HEK293 (cell line): ENCODE measurements around the gene DPEP1.
A peak's percentile ranks its signal among the peaks of the same experiment; 100 is the strongest.

ENCODE experiments used
- CTCF ChIA-PET: fragments of 350-600 bp; formaldehyde crosslinking; extraction: SDS; loops from one replicate; lab custom pipeline; 2021; ENCODE audit warnings: antibody characterized with exemption; lab: Yijun Ruan, JAX
- POLR2A ChIA-PET: fragments of 300-600 bp; formaldehyde crosslinking; extraction: SDS; loops from one replicate; lab custom pipeline; 2020; ENCODE audit warnings: antibody characterized with exemption, inconsistent platforms; lab: Yijun Ruan, JAX
- H3K27ac ChIP-seq: fragments of 200-500 bp; sonication (Bioruptor generic); 2 replicates; pipeline ENCODE4 v1.5.1; 2014; ENCODE audit warnings: low read depth, low read length, control low read depth, inconsistent platforms; ENCODE audit errors: extremely low read depth
- H3K36me3 ChIP-seq, 2 experiments: fragments of 200-500 bp in 1 of 2; sonication (Bioruptor generic) in 1 of 2; 1 replicate in 1 of 2; 2 replicates in 1 of 2; pipeline ENCODE4 v1.5.1; 2014 to 2017; ENCODE audit warnings: inconsistent platforms in 2 of 2, low read length in 2 of 2; ENCODE audit not compliant: control insufficient read depth in 2 of 2, insufficient read depth in 1 of 2
- H3K4me1 ChIP-seq: fragments of 200-500 bp; sonication (Bioruptor generic); 2 replicates; pipeline ENCODE4 v1.5.1; 2014; ENCODE audit warnings: mild to moderate bottlenecking, low read length, inconsistent platforms; ENCODE audit not compliant: control insufficient read depth, insufficient read depth
- H3K4me3 ChIP-seq: 2 replicates; pipeline ENCODE4 v1.5.1; 2011; ENCODE audit warnings: low read depth, mild to moderate bottlenecking, control low read depth, low read length, moderate library complexity
- H3K9me3 ChIP-seq: fragments of 200-500 bp; sonication (Bioruptor generic); 2 replicates; pipeline ENCODE4 v1.5.1; 2014; ENCODE audit warnings: low read depth, low read length, inconsistent platforms; ENCODE audit not compliant: control insufficient read depth, insufficient read depth
- EGR2 ChIP-seq: fragments of 450-650 bp; formaldehyde crosslinking; IDR thresholded peaks from 2 replicates; pipeline ENCODE4 v1.5.1; 2016; ENCODE audit warnings: low read depth, missing biosample characterization, missing genetic modification characterization
- HOXC10 ChIP-seq: sonication (generic); formaldehyde crosslinking; IDR thresholded peaks from 2 replicates; pipeline ENCODE4 v1.8.1; 2023; ENCODE audit warnings: mild to moderate bottlenecking, missing genetic modification reagents
- KLF10 ChIP-seq: fragments of 450-650 bp; IDR thresholded peaks from 2 replicates; pipeline ENCODE4 v1.5.1; 2018; ENCODE audit warnings: missing biosample characterization, mild to moderate bottlenecking, missing genetic modification characterization
- MZF1 ChIP-seq: fragments of 450-650 bp; formaldehyde crosslinking; IDR thresholded peaks from 2 replicates; pipeline ENCODE4 v1.5.1; 2017; ENCODE audit warnings: missing biosample characterization, missing genetic modification characterization, borderline replicate concordance
- REPIN1 ChIP-seq: fragments of 450-650 bp; formaldehyde crosslinking; IDR thresholded peaks from 2 replicates; pipeline ENCODE4 v1.5.1; 2017; ENCODE audit warnings: missing biosample characterization, missing genetic modification characterization, low read depth
- ZBTB10 ChIP-seq: fragments of 450-650 bp; formaldehyde crosslinking; IDR thresholded peaks from 2 replicates; pipeline ENCODE4 v1.5.1; 2016; ENCODE audit warnings: missing biosample characterization, missing genetic modification characterization
- ZNF112 ChIP-seq: fragments of 450-650 bp; formaldehyde crosslinking; IDR thresholded peaks from 2 replicates; pipeline ENCODE4 v1.5.0; 2017; ENCODE audit warnings: missing biosample characterization, missing genetic modification characterization
- ZNF121 ChIP-seq: fragments of 450-650 bp; formaldehyde crosslinking; IDR thresholded peaks from 2 replicates; pipeline ENCODE4 v1.5.1; 2016; ENCODE audit warnings: missing biosample characterization, missing genetic modification characterization
- ZNF140 ChIP-seq: fragments of 450-650 bp; formaldehyde crosslinking; IDR thresholded peaks from 2 replicates; pipeline ENCODE4 v1.5.1; 2016; ENCODE audit warnings: missing biosample characterization, missing genetic modification characterization
- ZNF157 ChIP-seq: fragments of 450-650 bp; formaldehyde crosslinking; IDR thresholded peaks from 2 replicates; pipeline ENCODE4 v1.5.1; 2016; ENCODE audit warnings: missing biosample characterization, missing genetic modification characterization
- ZNF274 ChIP-seq, 2 experiments: fragments of 200-500 bp in 1 of 2; fragments of 450-650 bp in 1 of 2; sonication (Bioruptor generic) in 1 of 2; formaldehyde crosslinking in 1 of 2; IDR thresholded peaks; 2 replicates each; pipeline versions ENCODE4 v1.5.1 to v1.6.1; 2014 to 2016; ENCODE audit warnings: borderline replicate concordance in 1 of 2, inconsistent platforms in 1 of 2, low read length in 1 of 2, missing biosample characterization in 1 of 2, missing genetic modification characterization in 1 of 2
- ZNF596 ChIP-seq: fragments of 450-650 bp; IDR thresholded peaks from 2 replicates; pipeline ENCODE4 v1.5.0; 2018; ENCODE audit warnings: missing biosample characterization, mild to moderate bottlenecking, missing genetic modification characterization, moderate library complexity
- ZNF645 ChIP-seq: fragments of 450-650 bp; formaldehyde crosslinking; IDR thresholded peaks from 2 replicates; pipeline ENCODE4; 2016; ENCODE audit warnings: missing biosample characterization, missing genetic modification characterization
- ZNF660 ChIP-seq: fragments of 450-650 bp; IDR thresholded peaks from 2 replicates; pipeline ENCODE4 v1.5.1; 2018; ENCODE audit warnings: missing biosample characterization, mild to moderate bottlenecking, missing genetic modification characterization
- ZNF747 ChIP-seq: fragments of 450-650 bp; formaldehyde crosslinking; IDR thresholded peaks from 2 replicates; pipeline ENCODE4 v1.5.1; 2016; ENCODE audit warnings: missing biosample characterization, missing genetic modification characterization
- ZNF777 ChIP-seq: fragments of 450-650 bp; formaldehyde crosslinking; IDR thresholded peaks from 2 replicates; pipeline ENCODE4 v1.5.1; 2017; ENCODE audit warnings: missing biosample characterization, missing genetic modification characterization, borderline replicate concordance
- ZNF791 ChIP-seq: fragments of 450-650 bp; formaldehyde crosslinking; IDR thresholded peaks from 2 replicates; pipeline ENCODE4 v1.5.1; 2016; ENCODE audit warnings: missing biosample characterization, missing genetic modification characterization
- ZNF830 ChIP-seq: fragments of 450-650 bp; IDR thresholded peaks from 2 replicates; pipeline ENCODE4 v1.5.0; 2018; ENCODE audit warnings: missing biosample characterization, missing genetic modification characterization, low read depth, mild to moderate bottlenecking, moderate library complexity
- ZNF843 ChIP-seq: fragments of 450-650 bp; formaldehyde crosslinking; IDR thresholded peaks from 2 replicates; pipeline ENCODE4 v1.5.1; 2016; ENCODE audit warnings: missing biosample characterization, missing genetic modification characterization
- TF ChIP-seq, protein P1 (sequence below): fragments of 450-650 bp; formaldehyde crosslinking; IDR thresholded peaks from 2 replicates; pipeline ENCODE4 v1.5.1; 2016; ENCODE audit warnings: missing biosample characterization, missing genetic modification characterization
- TF ChIP-seq, protein P2 (sequence below): fragments of 450-650 bp; formaldehyde crosslinking; IDR thresholded peaks from 2 replicates; pipeline ENCODE4 v1.5.1; 2016; ENCODE audit warnings: missing biosample characterization, missing genetic modification characterization
- TF ChIP-seq, protein P3 (sequence below): fragments of 450-650 bp; IDR thresholded peaks from 2 replicates; pipeline ENCODE4 v1.5.1; 2018; ENCODE audit warnings: missing biosample characterization, mild to moderate bottlenecking, missing genetic modification characterization

Gene DPEP1

DNA sequence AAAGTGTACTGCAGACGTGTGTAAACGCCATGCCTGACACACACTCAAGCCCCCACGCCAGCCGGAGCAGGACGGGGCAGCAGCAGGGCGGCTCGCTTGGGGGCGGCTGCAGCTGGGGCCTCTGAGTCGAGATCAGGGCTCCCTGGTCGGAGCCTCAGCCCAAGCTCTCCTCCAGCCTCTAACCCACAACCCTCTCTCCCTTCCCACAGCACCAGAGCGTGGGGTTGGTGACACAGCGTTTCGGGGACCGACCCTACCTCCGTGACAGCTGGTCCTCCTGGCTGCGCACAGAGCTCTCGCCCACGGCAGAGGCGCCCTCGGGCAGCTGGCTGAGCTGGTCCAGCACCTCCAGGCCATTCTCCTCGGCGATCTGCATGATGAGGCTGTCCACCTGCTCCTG, 32.8 kb downstream of the DPEP1 start:
- POLR2A ChIA-PET: interaction anchor here (1.4 kb wide), 1 partner anchor 81 kb away, joined by 4 read pairs; no protein-coding TSS in a partner anchor
- CTCF ChIA-PET: no interaction called here
- peaks cover 0 to 47% of the 10 kb centered on the region in 2 experiments; a peak in 2 of 3 replicates for H3K36me3 ChIP-seq

DNA sequence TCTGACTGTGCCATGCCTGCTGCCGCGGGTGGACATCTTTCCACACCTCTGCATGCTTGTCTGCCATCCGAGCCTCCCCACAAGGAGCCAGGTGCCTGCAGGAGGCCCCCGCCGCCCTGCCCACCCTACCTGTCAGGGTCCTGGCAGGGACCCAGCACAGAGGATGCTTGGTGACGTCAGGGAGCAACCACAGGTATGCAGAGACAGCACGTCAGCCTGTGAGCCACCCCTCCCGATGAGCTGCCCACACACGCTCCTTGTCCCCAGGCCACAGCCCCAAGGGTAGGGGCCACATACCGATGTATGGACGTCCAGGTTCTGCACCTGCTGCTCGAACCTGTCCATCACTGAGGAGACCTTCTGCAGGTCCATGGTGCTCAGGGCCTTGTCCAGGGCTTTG, 33.5 kb downstream of the DPEP1 start:
- Histone ChIP-seq H3K4me1 (no peaks in the 10 kb centered on the region), H3K27ac (no peak overlapping the region), H3K9me3 (no peaks in the 10 kb centered on the region), H3K36me3 (peaks cover 0 to 53% of the 10 kb centered on the region in 2 experiments; a peak in 2 of 3 replicates), H3K4me3 (no peak overlapping the region)
- ChIA-PET CTCF (no interaction called here), POLR2A (interaction anchor here (1.0 to 1.4 kb wide), 2 partner anchors 10 to 81 kb away, joined by 4 read pairs; partner anchors contain the start of genes CHMP1A and SPATA33)
- TF ChIP-seq MZF1 (tag by site-specific recombination) (no peak), HOXC10 (CRISPR knock-in tag) (no peak), ZNF274 (IDR thresholded peaks at IDR 0.05; ENCODE audit: low read length) (no peak), ZNF274 (tag by site-specific recombination; IDR thresholded peaks at IDR 0.05; ENCODE audit: borderline replicate concordance) (no peak), ZNF747 (tag by site-specific recombination) (no peak), ZNF112 (no peak), ZBTB10 (tag by site-specific recombination) (no peak), ZNF777 (tag by site-specific recombination) (no peak), ZNF645 (no peak), ZNF121 (tag by site-specific recombination) (no peak), ZNF157 (tag by site-specific recombination) (no peak), ZNF596 (tag by site-specific recombination) (no peak), ZNF660 (tag by site-specific recombination) (no peak), ZNF140 (tag by site-specific recombination) (no peak), ZNF843 (tag by site-specific recombination) (no peak), KLF10 (no peak), ZNF830 (tag by site-specific recombination) (no peak), ZNF791 (tag by site-specific recombination) (no peak)
- TF ChIP-seq, protein P1, sequence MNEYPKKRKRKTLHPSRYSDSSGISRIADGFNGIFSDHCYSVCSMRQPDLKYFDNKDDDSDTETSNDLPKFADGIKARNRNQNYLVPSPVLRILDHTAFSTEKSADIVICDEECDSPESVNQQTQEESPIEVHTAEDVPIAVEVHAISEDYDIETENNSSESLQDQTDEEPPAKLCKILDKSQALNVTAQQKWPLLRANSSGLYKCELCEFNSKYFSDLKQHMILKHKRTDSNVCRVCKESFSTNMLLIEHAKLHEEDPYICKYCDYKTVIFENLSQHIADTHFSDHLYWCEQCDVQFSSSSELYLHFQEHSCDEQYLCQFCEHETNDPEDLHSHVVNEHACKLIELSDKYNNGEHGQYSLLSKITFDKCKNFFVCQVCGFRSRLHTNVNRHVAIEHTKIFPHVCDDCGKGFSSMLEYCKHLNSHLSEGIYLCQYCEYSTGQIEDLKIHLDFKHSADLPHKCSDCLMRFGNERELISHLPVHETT (tag by site-specific recombination): no peak
- TF ChIP-seq, protein P2, sequence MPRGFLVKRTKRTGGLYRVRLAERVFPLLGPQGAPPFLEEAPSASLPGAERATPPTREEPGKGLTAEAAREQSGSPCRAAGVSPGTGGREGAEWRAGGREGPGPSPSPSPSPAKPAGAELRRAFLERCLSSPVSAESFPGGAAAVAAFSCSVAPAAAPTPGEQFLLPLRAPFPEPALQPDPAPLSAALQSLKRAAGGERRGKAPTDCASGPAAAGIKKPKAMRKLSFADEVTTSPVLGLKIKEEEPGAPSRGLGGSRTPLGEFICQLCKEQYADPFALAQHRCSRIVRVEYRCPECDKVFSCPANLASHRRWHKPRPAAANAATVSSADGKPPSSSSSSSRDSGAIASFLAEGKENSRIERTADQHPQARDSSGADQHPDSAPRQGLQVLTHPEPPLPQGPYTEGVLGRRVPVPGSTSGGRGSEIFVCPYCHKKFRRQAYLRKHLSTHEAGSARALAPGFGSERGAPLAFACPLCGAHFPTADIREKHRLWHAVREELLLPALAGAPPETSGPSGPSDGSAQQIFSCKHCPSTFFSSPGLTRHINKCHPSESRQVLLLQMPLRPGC (tag by site-specific recombination): no peak
- TF ChIP-seq, protein P3, sequence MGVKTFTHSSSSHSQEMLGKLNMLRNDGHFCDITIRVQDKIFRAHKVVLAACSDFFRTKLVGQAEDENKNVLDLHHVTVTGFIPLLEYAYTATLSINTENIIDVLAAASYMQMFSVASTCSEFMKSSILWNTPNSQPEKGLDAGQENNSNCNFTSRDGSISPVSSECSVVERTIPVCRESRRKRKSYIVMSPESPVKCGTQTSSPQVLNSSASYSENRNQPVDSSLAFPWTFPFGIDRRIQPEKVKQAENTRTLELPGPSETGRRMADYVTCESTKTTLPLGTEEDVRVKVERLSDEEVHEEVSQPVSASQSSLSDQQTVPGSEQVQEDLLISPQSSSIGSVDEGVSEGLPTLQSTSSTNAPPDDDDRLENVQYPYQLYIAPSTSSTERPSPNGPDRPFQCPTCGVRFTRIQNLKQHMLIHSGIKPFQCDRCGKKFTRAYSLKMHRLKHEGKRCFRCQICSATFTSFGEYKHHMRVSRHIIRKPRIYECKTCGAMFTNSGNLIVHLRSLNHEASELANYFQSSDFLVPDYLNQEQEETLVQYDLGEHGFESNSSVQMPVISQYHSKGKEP (tag by site-specific recombination): no peak

More for the DNA sequence above, 32.8 kb downstream of the DPEP1 start:
- no peaks in the 10 kb centered on the region for H3K4me1 ChIP-seq
- TF ChIP-seq REPIN1 (tag by site-specific recombination) (no peak), EGR2 (tag by site-specific recombination) (0 out of 2 replicates have a peak, but pooled peaks have one; percentile 21), KLF10 (no peak)
- TF ChIP-seq, all 188 proteins: peak for 1
- no peak overlapping the region for H3K4me3 ChIP-seq
- H3K27ac ChIP-seq: no peak overlapping the region
- no peaks in the 10 kb centered on the region for H3K9me3 ChIP-seq
